ENCODE measurements around the gene NGDN.

DNA sequence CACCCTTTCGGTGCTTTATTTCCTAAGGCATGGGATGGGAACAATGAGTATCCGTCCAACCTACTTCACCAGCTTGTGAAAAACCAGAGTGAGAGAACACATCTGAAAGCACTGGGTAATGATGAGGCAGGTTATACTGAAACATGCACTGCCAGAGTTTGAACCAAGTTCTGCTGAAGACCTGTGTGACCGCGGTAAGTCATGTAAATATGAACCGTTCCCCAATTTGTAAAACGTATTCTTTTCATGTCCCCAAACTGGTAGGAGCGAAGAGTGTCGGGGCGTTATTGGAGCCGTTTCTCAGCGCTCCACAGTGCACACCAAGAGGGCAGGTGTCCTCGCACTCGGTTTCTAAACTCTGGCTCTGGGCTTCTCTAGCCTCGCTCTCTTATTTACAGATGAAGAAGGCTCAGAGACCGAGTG lies 788 bp upstream of the NGDN start:
- TF ChIP-seq, protein P1, sequence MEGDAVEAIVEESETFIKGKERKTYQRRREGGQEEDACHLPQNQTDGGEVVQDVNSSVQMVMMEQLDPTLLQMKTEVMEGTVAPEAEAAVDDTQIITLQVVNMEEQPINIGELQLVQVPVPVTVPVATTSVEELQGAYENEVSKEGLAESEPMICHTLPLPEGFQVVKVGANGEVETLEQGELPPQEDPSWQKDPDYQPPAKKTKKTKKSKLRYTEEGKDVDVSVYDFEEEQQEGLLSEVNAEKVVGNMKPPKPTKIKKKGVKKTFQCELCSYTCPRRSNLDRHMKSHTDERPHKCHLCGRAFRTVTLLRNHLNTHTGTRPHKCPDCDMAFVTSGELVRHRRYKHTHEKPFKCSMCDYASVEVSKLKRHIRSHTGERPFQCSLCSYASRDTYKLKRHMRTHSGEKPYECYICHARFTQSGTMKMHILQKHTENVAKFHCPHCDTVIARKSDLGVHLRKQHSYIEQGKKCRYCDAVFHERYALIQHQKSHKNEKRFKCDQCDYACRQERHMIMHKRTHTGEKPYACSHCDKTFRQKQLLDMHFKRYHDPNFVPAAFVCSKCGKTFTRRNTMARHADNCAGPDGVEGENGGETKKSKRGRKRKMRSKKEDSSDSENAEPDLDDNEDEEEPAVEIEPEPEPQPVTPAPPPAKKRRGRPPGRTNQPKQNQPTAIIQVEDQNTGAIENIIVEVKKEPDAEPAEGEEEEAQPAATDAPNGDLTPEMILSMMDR (IDR thresholded peaks at IDR 0.05): no peak
- TF ChIP-seq SIN3A (IDR thresholded peaks at IDR 0.05; ENCODE audit: borderline replicate concordance, insufficient read depth, low read depth, low read length) (no peak), POLR2AphosphoS5 (IDR thresholded peaks at IDR 0.05; ENCODE audit: low read depth, low read length) (no peak), TCF7L2 (IDR thresholded peaks at IDR 0.05; ENCODE audit: low read depth, low read length) (no peak)

Measured in Panc1 (cell line).